ENCODE results near the gene CLK2.
"Not testable (repeated sequence)": the region's sequence is repeated elsewhere in the genome, so short reads cannot be mapped to it uniquely, and the experiment has no call there.

DNA sequence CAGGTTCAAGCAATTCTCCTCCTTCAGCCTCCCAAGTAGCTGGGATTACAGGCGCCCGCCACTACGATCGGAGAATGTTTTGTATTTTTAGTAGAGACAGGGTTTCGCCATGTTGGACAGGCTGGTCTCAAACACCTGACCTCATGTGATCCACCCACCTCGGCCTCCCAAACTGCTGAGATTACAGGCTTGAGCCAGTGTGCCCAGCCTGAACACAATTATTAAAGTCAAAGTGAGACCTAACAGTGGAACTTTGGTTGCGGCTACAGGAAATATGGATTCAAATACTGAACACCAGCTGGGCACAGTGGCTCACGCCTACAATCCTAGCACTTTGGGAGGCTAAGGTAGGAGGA, 47.9 kb downstream of the CLK2 start:
- not testable (repeated sequence) for TF ChIP-seq JUND (IDR thresholded peaks at IDR 0.05; ENCODE audit: low read length); ZNF274 (IDR thresholded peaks at IDR 0.05; ENCODE audit: borderline replicate concordance, extremely low read depth, low read length); JUN (IDR thresholded peaks at IDR 0.05; ENCODE audit: low read depth, low read length); EGR1 (IDR thresholded peaks at IDR 0.05; ENCODE audit: borderline replicate concordance, low read depth, low read length); TAF1 (IDR thresholded peaks at IDR 0.05; ENCODE audit: low read depth, low read length)
- TF ChIP-seq, protein P1, sequence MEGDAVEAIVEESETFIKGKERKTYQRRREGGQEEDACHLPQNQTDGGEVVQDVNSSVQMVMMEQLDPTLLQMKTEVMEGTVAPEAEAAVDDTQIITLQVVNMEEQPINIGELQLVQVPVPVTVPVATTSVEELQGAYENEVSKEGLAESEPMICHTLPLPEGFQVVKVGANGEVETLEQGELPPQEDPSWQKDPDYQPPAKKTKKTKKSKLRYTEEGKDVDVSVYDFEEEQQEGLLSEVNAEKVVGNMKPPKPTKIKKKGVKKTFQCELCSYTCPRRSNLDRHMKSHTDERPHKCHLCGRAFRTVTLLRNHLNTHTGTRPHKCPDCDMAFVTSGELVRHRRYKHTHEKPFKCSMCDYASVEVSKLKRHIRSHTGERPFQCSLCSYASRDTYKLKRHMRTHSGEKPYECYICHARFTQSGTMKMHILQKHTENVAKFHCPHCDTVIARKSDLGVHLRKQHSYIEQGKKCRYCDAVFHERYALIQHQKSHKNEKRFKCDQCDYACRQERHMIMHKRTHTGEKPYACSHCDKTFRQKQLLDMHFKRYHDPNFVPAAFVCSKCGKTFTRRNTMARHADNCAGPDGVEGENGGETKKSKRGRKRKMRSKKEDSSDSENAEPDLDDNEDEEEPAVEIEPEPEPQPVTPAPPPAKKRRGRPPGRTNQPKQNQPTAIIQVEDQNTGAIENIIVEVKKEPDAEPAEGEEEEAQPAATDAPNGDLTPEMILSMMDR (IDR thresholded peaks at IDR 0.05; ENCODE audit: control extremely low read depth in 1 of 3, insufficient read depth in 1 of 3, low read depth in 1 of 3, low read length in 3 of 3): not testable (repeated sequence)

All from H1 (cell line).